HepG2 (cell line): Measurements from ENCODE around the gene AKAP14. TPM values are rescaled to one million over a fixed set of nuclear protein-coding genes. Genes with fewer than 3 reads are reported as not detected.

Experiments used
- PRMT3 ChIP-seq: sonication (generic); formaldehyde crosslinking; IDR thresholded peaks from 2 replicates; pipeline ENCODE4 v1.8.1; 2022; ENCODE audit warnings: low read depth, mild to moderate bottlenecking, moderate library complexity, missing genetic modification reagents, borderline replicate concordance
- RNF2 ChIP-seq: fragments of 450-650 bp; conservative IDR thresholded peaks from 2 replicates; pipeline ENCODE4 v1.6.1; 2016; ENCODE audit warnings: low read depth
- ZBTB40 ChIP-seq, 2 experiments: fragments of 450-650 bp in 1 of 2; sonication (generic) in 1 of 2; formaldehyde crosslinking in 1 of 2; IDR thresholded peaks; 2 replicates each; pipeline versions ENCODE4 v1.6.1 to v1.8.0; 2016 to 2022; ENCODE audit warnings: antibody characterized with exemption in 1 of 2, mild to moderate bottlenecking in 1 of 2, missing genetic modification reagents in 1 of 2
- ZNF354B ChIP-seq: sonication (generic); formaldehyde crosslinking; IDR thresholded peaks from 2 replicates; pipeline ENCODE4 v1.8.0; 2022; ENCODE audit warnings: mild to moderate bottlenecking, missing genetic modification reagents
- ZNF547 ChIP-seq: sonication (generic); formaldehyde crosslinking; IDR thresholded peaks from 2 replicates; pipeline ENCODE4 v1.5.1; 2020; ENCODE audit warnings: mild to moderate bottlenecking, missing genetic modification reagents
- ZNF644 ChIP-seq: IDR thresholded peaks from 2 replicates; pipeline ENCODE4 v1.6.1; 2016; ENCODE audit warnings: low read depth
- ZNF670 ChIP-seq: sonication (generic); formaldehyde crosslinking; IDR thresholded peaks from 2 replicates; pipeline ENCODE4 v1.8.0; 2022; ENCODE audit warnings: mild to moderate bottlenecking, missing genetic modification reagents, borderline replicate concordance
- ZNF687 ChIP-seq: sonication (generic); formaldehyde crosslinking; IDR thresholded peaks from 2 replicates; pipeline ENCODE4 v1.5.1; 2020; ENCODE audit warnings: mild to moderate bottlenecking, missing genetic modification reagents, moderate library complexity
- ZNF747 ChIP-seq: sonication (generic); formaldehyde crosslinking; IDR thresholded peaks from 2 replicates; pipeline ENCODE4 v1.8.1; 2023; ENCODE audit warnings: missing genetic modification reagents, mild to moderate bottlenecking, borderline replicate concordance
- ZNF782 ChIP-seq: sonication (generic); formaldehyde crosslinking; IDR thresholded peaks from 2 replicates; pipeline ENCODE4 v1.4.0; 2020; ENCODE audit warnings: missing genetic modification reagents, mild to moderate bottlenecking, borderline replicate concordance
- ZNF784 ChIP-seq: sonication (generic); formaldehyde crosslinking; IDR thresholded peaks from 2 replicates; pipeline ENCODE4 v1.5.1; 2020; ENCODE audit warnings: missing genetic modification reagents, mild to moderate bottlenecking, borderline replicate concordance
- ZNF841 ChIP-seq: sonication (generic); formaldehyde crosslinking; IDR thresholded peaks from 2 replicates; pipeline ENCODE4 v1.8.1; 2023; ENCODE audit warnings: missing genetic modification reagents, borderline replicate concordance
- ZSCAN25 ChIP-seq: sonication (generic); formaldehyde crosslinking; IDR thresholded peaks from 2 replicates; pipeline ENCODE4 v1.8.0; 2022; ENCODE audit warnings: mild to moderate bottlenecking, missing genetic modification reagents
- polyA plus RNA-seq, 8 experiments: library from polyadenylated mRNA; depleted of rRNA in 3 of 8; stranded (reverse) in 7 of 8; unstranded in 1 of 8; fragments of >200 nt; fragmentation: Illumina TruSeq in 4 of 8; extraction: Trizol in 4 of 8; gene quantifications; 2 replicates each; pipeline versions ENCODE4 v1.2.1 to v1.2.3, GENCODE V29; 2011 to 2016; ENCODE audit warnings: low read depth in 4 of 8, missing spikeins in 1 of 8, mixed read lengths in 1 of 8; ENCODE audit not compliant: insufficient read depth in 1 of 8
- total RNA-seq, 5 experiments: library from RNA; depleted of rRNA; stranded (reverse); fragments of >200 nt; fragmentation: Illumina TruSeq; extraction: Trizol; gene quantifications; 2 replicates each; pipeline ENCODE4 v1.2.3, GENCODE V29; 2016; ENCODE audit warnings: low read depth in 1 of 5

Gene AKAP14
- total and polyA plus RNA-seq, 2 of the 13 experiments (the other 11 are each of a cell fraction or from before 2014, with no cell fraction given): 0.20 to 1.7 TPM

GRCh38 chrX:119943185-119943988 lies 47.7 kb downstream of the AKAP14 start, which contains the start of gene NKAP (continued):
- peak; percentile 79 for TF ChIP-seq ZBTB40 (IDR thresholded peaks at IDR 0.05)
- no peak for TF ChIP-seq ZBTB40 (CRISPR knock-in tag; IDR thresholded peaks at IDR 0.05)
- TF ChIP-seq ZNF644 (CRISPR knock-in tag): no peak
- peak; percentile 80 for TF ChIP-seq ZNF687 (CRISPR knock-in tag)
- TF ChIP-seq ZNF747 (CRISPR knock-in tag): no peak
- no peak for TF ChIP-seq RNF2
- no peak for TF ChIP-seq ZNF782 (CRISPR knock-in tag)
- TF ChIP-seq PRMT3: no peak
- no peak for TF ChIP-seq ZNF547 (CRISPR knock-in tag)
- no peak for TF ChIP-seq ZSCAN25
- TF ChIP-seq ZNF670 (CRISPR knock-in tag): 0 out of 2 replicates have a peak, but pooled peaks have one; percentile 57
- TF ChIP-seq ZNF841: no peak
- no peak for TF ChIP-seq ZNF354B (CRISPR knock-in tag)
- TF ChIP-seq ZNF784 (CRISPR knock-in tag): no peak
